GM20431 (cell line): ENCODE data around the gene LAP3.

Source experiments
- in situ Hi-C: fragments of 300-500 bp; cut with MseI, MboI; formaldehyde crosslinking; loops from one replicate; pipeline ENCODE4 v1.15.0; 2020; ENCODE audit warnings: low sequenced_read_pairs; ENCODE audit not compliant: unreplicated experiment

The LAP3 gene

GRCh38 chr4:17613761-17614415 is 36.9 kb downstream of the LAP3 start:
- in situ Hi-C loops = no loop called here

GRCh38 chr4:17614416-17615299 is 37.7 kb downstream of the LAP3 start, which contains the start of gene MED28:
Gene MED28 (plus strand): TSS chr4:17614641. CDS start chr4:17614655, 14 bp downstream.
- in situ Hi-C loops = no loop called here

GRCh38 chr4:17616283-17616682 is 39.3 kb downstream of the LAP3 start:
- in situ Hi-C loops = no loop called here

- in situ Hi-C loops = no loop called here
Measured at GRCh38 chr4:17618926-17619325, 41.9 kb downstream of the LAP3 start.

GRCh38 chr4:17619416-17620105 is 42.6 kb downstream of the LAP3 start:
- in situ Hi-C loops = no loop called here

GRCh38 chr4:17623451-17624001 is 46.5 kb downstream of the LAP3 start:
- in situ Hi-C loops = no loop called here

GRCh38 chr4:17624821-17625220 is 47.8 kb downstream of the LAP3 start:
- in situ Hi-C loops = no loop called here

- in situ Hi-C loops = loop anchor here (10.0 kb wide), 1 partner anchor 85 kb away; no protein-coding TSS in a partner anchor
Measured at GRCh38 chr4:17630228-17630627, 53.2 kb downstream of the LAP3 start.

- in situ Hi-C loops = loop anchor here (10.0 kb wide), 1 partner anchor 89 kb away; no protein-coding TSS in a partner anchor
Measured at GRCh38 chr4:17633600-17633999, 56.6 kb downstream of the LAP3 start.

- in situ Hi-C loops = loop anchor here (10.0 kb wide), 1 partner anchor 90 kb away; no protein-coding TSS in a partner anchor
Measured at GRCh38 chr4:17635056-17635455, 58.1 kb downstream of the LAP3 start.

GRCh38 chr4:17636341-17636695 is 59.3 kb downstream of the LAP3 start:
- in situ Hi-C loops = loop anchor here (10.0 kb wide), 1 partner anchor 92 kb away; no protein-coding TSS in a partner anchor

- in situ Hi-C loops = loop anchor here (10.0 kb wide), 1 partner anchor 92 kb away; no protein-coding TSS in a partner anchor
Measured at GRCh38 chr4:17636696-17637622, 60.0 kb downstream of the LAP3 start.

GRCh38 chr4:17639136-17639535 is 62.1 kb downstream of the LAP3 start:
- in situ Hi-C loops = loop anchor here (10.0 kb wide), 1 partner anchor 94 kb away; no protein-coding TSS in a partner anchor

GRCh38 chr4:17642398-17642783 is 65.4 kb downstream of the LAP3 start:
- in situ Hi-C loops = no loop called here

GRCh38 chr4:17646693-17647092 is 69.7 kb downstream of the LAP3 start:
- in situ Hi-C loops = no loop called here

- in situ Hi-C loops = no loop called here
Measured at GRCh38 chr4:17647176-17647806, 70.3 kb downstream of the LAP3 start.

GRCh38 chr4:17647927-17648326 is 70.9 kb downstream of the LAP3 start:
- in situ Hi-C loops = no loop called here

- in situ Hi-C loops = no loop called here
Measured at GRCh38 chr4:17650406-17650805, 73.4 kb downstream of the LAP3 start.

- in situ Hi-C loops = no loop called here
Measured at GRCh38 chr4:17654701-17655100, 77.7 kb downstream of the LAP3 start.
